Transverse colon (tissue), 3 donors: ENCODE measurements around the gene MCUB.

Experiments
- CTCF ChIP-seq, 5 experiments: fragments of 200-600 bp in 3 of 5; fragments of 450-650 bp in 2 of 5; sonication (generic) in 3 of 5; IDR thresholded peaks; 1 replicate in 2 of 5; 2 replicates in 3 of 5; pipeline ENCODE4 v1.5.1; 2016 to 2017; ENCODE audit warnings: antibody characterized with exemption in 5 of 5, inconsistent platforms in 3 of 5, mild to moderate bottlenecking in 2 of 5, moderate library complexity in 1 of 5
- EP300 ChIP-seq: sonication (generic); formaldehyde crosslinking; IDR thresholded peaks from one replicate; pipeline ENCODE4 v1.6.1; 2017; ENCODE audit warnings: antibody characterized with exemption, low read depth
- POLR2A ChIP-seq: fragments of 450-650 bp; IDR thresholded peaks from one replicate; pipeline ENCODE4 v1.6.1; 2016; ENCODE audit warnings: antibody characterized with exemption, mild to moderate bottlenecking, moderate library complexity

- no peak for TF ChIP-seq CTCF (IDR thresholded peaks at IDR 0.05)
- TF ChIP-seq EP300 = no peak
- TF ChIP-seq POLR2A = no peak
Observed at GRCh38 chr4:109675843-109676242, 115.8 kb downstream of the MCUB start.
